ENCODE measurements around the gene NPIPB4.
"Not testable (repeated sequence)": the region's sequence is repeated elsewhere in the genome, so short reads cannot be mapped to it uniquely, and the experiment has no call there.

The NPIPB4 gene

DNA sequence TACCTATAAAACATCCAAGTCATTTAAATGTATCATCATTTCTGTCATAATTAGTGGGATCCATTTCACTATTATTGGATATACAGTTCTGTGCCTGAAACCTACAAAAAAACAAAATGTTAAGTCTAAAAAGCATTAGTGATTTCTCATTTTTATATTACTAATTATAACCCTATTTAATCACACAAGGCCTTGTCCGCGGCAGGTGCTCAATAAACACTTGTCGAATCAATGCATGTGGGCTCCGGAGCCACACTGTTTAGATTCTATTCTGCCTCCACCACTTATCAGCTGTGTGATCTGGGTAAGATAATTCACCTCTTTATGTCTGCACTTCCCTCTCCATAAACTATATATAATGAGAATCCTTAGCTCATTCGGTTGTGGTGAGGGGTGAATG lies at the start of gene NPIPB4:
Gene NPIPB4 (minus strand): TSS at position 101 of the 400 bp plus-strand sequence. CDS start 378 bp downstream, outside the sequence.
- intact Hi-C loops (cut with micrococcal nuclease); H3K27me3 Mint-ChIP-seq; H3K27ac Mint-ChIP-seq; H3K4me1 Mint-ChIP-seq (ENCODE audit: low read depth); H3K9me3 Mint-ChIP-seq; H3K36me3 Mint-ChIP-seq (ENCODE audit: low read depth); H3K4me3 Mint-ChIP-seq: not testable (repeated sequence)

- H3K9me3 Mint-ChIP-seq; H3K4me3 Mint-ChIP-seq; H3K27me3 Mint-ChIP-seq; H3K4me1 Mint-ChIP-seq (ENCODE audit: low read depth); intact Hi-C loops (cut with micrococcal nuclease); H3K36me3 Mint-ChIP-seq (ENCODE audit: low read depth); H3K27ac Mint-ChIP-seq: not testable (repeated sequence)
Observed at GRCh38 chr16:21898998-21899397, 41.4 kb upstream of the NPIPB4 start.

- H3K27ac Mint-ChIP-seq; H3K9me3 Mint-ChIP-seq; H3K27me3 Mint-ChIP-seq; intact Hi-C loops (cut with micrococcal nuclease); H3K36me3 Mint-ChIP-seq (ENCODE audit: low read depth); H3K4me1 Mint-ChIP-seq (ENCODE audit: low read depth); H3K4me3 Mint-ChIP-seq: not testable (repeated sequence)
Observed at GRCh38 chr16:21881988-21882387, 24.4 kb upstream of the NPIPB4 start.

DNA sequence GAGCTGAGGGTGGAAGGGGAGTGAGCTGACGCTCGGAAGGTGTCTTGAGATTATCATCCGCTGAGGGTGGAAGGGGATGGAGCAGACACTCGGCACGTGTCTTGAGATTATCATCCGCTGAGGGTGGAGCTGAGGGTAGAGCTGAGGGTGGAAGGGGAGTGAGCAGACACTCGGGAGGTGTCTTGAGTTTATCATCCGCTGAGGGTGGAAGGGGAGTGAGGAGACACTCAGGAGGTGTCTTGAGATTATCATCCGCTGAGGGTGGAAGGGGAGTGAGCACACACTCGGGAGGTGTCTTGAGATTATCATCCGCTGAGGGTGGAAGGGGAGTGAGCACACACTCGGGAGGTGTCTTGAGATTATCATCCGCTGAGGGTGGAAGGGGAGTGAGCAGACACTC lies 20.4 kb downstream of the NPIPB4 start:
- H3K9me3 Mint-ChIP-seq; H3K36me3 Mint-ChIP-seq (ENCODE audit: low read depth); H3K27me3 Mint-ChIP-seq; intact Hi-C loops (cut with micrococcal nuclease); H3K27ac Mint-ChIP-seq; H3K4me1 Mint-ChIP-seq (ENCODE audit: low read depth): not testable (repeated sequence)
- peak overlapping the region; percentile 17 for H3K4me3 Mint-ChIP-seq

GRCh38 chr16:21836334-21836733 lies 21.2 kb downstream of the NPIPB4 start:
- H3K9me3 Mint-ChIP-seq; H3K4me1 Mint-ChIP-seq (ENCODE audit: low read depth); H3K4me3 Mint-ChIP-seq; H3K36me3 Mint-ChIP-seq (ENCODE audit: low read depth); H3K27me3 Mint-ChIP-seq; H3K27ac Mint-ChIP-seq; intact Hi-C loops (cut with micrococcal nuclease): not testable (repeated sequence)

DNA sequence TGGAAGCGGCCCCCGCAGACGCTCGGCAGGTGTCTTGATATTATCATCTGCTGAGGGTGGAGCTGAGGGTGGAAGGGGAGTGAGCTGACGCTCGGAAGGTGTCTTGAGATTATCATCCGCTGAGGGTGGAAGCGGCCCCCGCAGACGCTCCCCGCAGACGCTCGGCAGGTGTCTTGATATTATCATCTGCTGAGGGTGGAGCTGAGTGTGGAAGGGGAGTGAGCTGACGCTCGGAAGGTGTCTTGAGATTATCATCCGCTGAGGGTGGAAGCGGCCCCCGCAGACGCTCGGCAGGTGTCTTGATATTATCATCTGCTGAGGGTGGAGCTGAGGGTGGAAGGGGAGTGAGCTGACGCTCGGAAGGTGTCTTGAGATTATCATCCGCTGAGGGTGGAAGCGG lies 21.8 kb downstream of the NPIPB4 start:
- H3K4me3 Mint-ChIP-seq; H3K4me1 Mint-ChIP-seq (ENCODE audit: low read depth): not testable (repeated sequence)

GRCh38 chr16:21834211-21834610 lies 23.3 kb downstream of the NPIPB4 start:
- H3K36me3 Mint-ChIP-seq (ENCODE audit: low read depth); H3K4me3 Mint-ChIP-seq; H3K9me3 Mint-ChIP-seq; intact Hi-C loops (cut with micrococcal nuclease); H3K27ac Mint-ChIP-seq; H3K4me1 Mint-ChIP-seq (ENCODE audit: low read depth); H3K27me3 Mint-ChIP-seq: not testable (repeated sequence)

More for the DNA sequence above, 21.8 kb downstream of the NPIPB4 start:
- H3K36me3 Mint-ChIP-seq (ENCODE audit: low read depth); H3K9me3 Mint-ChIP-seq; H3K27me3 Mint-ChIP-seq; intact Hi-C loops (cut with micrococcal nuclease); H3K27ac Mint-ChIP-seq: not testable (repeated sequence)

- H3K4me1 Mint-ChIP-seq (ENCODE audit: low read depth); H3K27me3 Mint-ChIP-seq; H3K36me3 Mint-ChIP-seq (ENCODE audit: low read depth); H3K27ac Mint-ChIP-seq; H3K9me3 Mint-ChIP-seq; H3K4me3 Mint-ChIP-seq; intact Hi-C loops (cut with micrococcal nuclease): not testable (repeated sequence)
Observed at GRCh38 chr16:21829929-21830328, 27.6 kb downstream of the NPIPB4 start.

DNA sequence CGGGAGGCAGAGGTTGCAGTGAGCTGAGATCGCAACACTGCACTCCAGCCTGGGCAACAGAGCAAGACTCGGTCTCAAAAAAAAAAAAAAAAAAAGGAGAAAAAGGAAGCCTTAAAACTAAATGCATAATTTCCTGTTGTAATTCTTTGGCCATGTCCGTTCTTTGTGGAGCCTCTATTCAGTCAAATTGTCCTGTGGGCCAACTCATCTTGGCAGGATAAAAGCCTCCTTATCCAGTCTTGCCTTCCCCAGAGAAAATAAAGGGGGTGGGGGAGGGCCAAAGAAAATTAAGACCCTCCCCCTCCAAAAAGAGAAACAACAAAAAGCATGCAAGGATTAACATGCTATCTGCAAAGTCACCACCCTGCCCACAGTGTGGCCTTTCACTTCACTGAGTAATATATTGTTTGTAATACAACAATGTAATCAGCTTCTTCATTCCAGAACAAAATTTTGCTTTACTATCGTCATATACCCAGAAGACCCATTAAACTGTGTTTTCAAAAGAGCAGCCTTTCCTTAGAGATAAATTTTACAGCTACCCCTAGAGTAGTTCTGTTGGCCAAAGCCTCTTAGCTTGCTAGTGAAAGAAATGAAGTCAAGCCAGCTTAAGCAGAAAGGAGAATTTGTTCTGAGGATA lies 31.4 kb downstream of the NPIPB4 start:
- intact Hi-C loops (cut with micrococcal nuclease); H3K4me1 Mint-ChIP-seq (ENCODE audit: low read depth); H3K27me3 Mint-ChIP-seq; H3K9me3 Mint-ChIP-seq; H3K27ac Mint-ChIP-seq; H3K36me3 Mint-ChIP-seq (ENCODE audit: low read depth); H3K4me3 Mint-ChIP-seq: not testable (repeated sequence)

DNA sequence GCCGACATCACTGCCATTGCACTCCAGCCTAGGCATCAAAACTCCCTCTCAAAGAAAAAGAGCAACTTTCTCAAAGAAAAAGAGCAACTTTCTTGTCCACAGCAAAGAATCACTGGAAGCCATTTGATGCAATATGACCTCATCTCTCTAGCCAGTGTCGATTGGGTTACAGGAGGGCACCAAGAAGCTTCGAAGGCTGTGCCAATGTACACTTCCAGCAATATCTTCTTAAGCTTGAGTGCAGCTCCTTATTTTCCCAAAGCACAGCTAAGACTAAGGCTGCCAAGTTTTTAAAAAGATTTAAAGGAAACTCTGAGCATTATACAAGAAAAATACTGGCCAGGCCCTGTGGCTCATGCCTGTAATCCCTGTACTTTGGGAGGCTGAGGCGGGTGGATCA lies 32.0 kb downstream of the NPIPB4 start:
- H3K36me3 Mint-ChIP-seq (ENCODE audit: low read depth); H3K27ac Mint-ChIP-seq; H3K9me3 Mint-ChIP-seq; H3K27me3 Mint-ChIP-seq; H3K4me3 Mint-ChIP-seq; intact Hi-C loops (cut with micrococcal nuclease); H3K4me1 Mint-ChIP-seq (ENCODE audit: low read depth): not testable (repeated sequence)

GRCh38 chr16:21823258-21823657 lies 34.3 kb downstream of the NPIPB4 start:
- intact Hi-C loops (cut with micrococcal nuclease); H3K9me3 Mint-ChIP-seq; H3K27ac Mint-ChIP-seq; H3K4me3 Mint-ChIP-seq; H3K27me3 Mint-ChIP-seq: not testable (repeated sequence)
- Mint-ChIP-seq H3K36me3 (ENCODE audit: low read depth) (peaks cover 22% of the 10 kb centered on the region), H3K4me1 (ENCODE audit: low read depth) (peaks cover 26% of the 10 kb centered on the region)

DNA sequence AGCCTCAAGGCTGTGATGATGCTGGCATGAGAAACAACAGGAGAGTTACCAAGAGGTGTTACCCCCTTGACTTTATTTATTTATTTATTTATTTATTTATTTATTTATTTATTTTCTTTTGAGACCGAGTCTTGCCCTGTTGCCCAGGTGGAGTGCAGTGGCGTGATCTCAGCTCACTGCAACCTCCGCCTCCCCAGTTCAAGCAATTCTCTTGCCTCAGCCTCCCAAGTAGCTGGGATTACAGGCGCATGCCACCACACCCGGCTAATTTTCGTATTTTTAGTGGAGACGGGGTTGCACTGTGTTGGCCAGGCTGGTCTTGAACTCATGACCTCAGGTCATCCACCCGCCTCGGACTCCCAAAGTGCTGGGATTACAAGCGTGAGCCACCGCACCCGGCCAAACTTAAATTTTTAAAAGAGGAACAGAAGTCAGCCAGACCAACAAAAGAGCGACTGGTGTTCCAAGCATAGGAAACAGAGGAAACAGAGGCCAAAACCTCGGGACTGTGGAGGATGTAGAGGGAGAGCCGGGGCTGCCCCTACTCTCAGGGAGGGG lies 36.6 kb downstream of the NPIPB4 start:
- H3K27me3 Mint-ChIP-seq; intact Hi-C loops (cut with micrococcal nuclease); H3K9me3 Mint-ChIP-seq: not testable (repeated sequence)
- Mint-ChIP-seq H3K4me1 (ENCODE audit: low read depth) (peaks cover 23% of the 10 kb centered on the region), H3K4me3 (peak overlapping the region; percentile 85), H3K27ac (peak overlapping the region; percentile 95), H3K36me3 (ENCODE audit: low read depth) (peaks cover 23% of the 10 kb centered on the region)

DNA sequence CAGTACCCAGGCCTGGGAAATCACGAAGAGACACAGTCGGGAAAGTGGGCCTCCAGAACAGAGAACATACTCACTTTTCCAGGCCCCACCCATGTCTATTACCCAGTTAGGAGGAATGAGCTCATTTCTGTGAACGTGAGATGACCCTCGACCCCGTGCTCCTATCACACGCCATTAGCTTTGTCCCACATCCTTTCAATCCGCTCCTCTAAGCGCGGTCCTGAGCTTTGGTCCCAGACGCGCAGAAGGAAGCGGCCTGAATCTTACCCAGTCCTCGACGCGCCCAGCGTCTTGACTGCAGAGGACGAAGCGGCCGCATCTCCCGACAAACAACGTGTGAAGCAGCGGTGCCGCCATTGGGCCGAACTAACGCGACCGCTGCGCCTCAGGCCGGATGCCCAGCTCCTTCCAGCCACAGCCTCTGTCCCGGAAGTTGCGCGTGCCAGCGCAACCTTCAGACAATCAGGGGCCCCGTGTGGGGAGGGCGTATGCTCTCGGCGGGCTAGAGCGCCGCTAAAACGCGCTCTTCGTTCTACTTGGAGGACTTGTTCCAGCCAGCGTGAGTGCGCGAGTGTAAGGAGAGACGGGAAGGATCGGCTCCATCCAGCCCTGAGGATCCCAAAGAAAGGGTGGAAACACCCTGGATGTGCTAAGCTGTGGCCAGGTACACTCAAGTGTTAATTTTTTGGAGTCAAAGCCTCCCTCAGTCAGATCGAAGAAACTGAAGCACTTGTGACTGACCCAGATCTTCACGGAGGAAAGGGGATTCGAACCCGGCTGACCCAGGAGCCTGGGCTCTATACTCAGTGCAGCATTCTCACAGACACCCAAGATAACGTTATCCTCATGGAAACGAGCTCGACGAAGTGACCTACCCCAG lies 37.3 kb downstream of the NPIPB4 start:
- intact Hi-C loops (cut with micrococcal nuclease); H3K27me3 Mint-ChIP-seq; H3K9me3 Mint-ChIP-seq: not testable (repeated sequence)
- peak overlapping the region; percentile 95 for H3K27ac Mint-ChIP-seq
- H3K4me1 Mint-ChIP-seq (ENCODE audit: low read depth) = peaks cover 20% of the 10 kb centered on the region
- H3K4me3 Mint-ChIP-seq = peak overlapping the region; percentile 85
- peaks cover 30% of the 10 kb centered on the region for H3K36me3 Mint-ChIP-seq (ENCODE audit: low read depth)

GRCh38 chr16:21819617-21820016 lies 37.9 kb downstream of the NPIPB4 start:
- H3K27ac Mint-ChIP-seq = peak overlapping the region; percentile 95
- intact Hi-C loops (cut with micrococcal nuclease); H3K9me3 Mint-ChIP-seq; H3K27me3 Mint-ChIP-seq: not testable (repeated sequence)
- peaks cover 30% of the 10 kb centered on the region for H3K36me3 Mint-ChIP-seq (ENCODE audit: low read depth)
- peak overlapping the region; percentile 85 for H3K4me3 Mint-ChIP-seq
- peaks cover 20% of the 10 kb centered on the region for H3K4me1 Mint-ChIP-seq (ENCODE audit: low read depth)
